Mesenchymal stem cell (in vitro differentiated cells and primary cell): ENCODE results near the gene NR1H2.

ENCODE experiments used
- DNase-seq: peaks from one replicate; pipeline ENCODE4 v3.0.0-alpha.2; 2013
- H2AFZ ChIP-seq: one replicate; pipeline ENCODE4 v1.6.1; 2013; ENCODE audit warnings: low read depth, mild to moderate bottlenecking, control low read depth, inconsistent platforms, low read length, moderate library complexity
- H2AK5ac ChIP-seq: 2 replicates; pipeline ENCODE4 v1.6.1; 2013; ENCODE audit warnings: low read length, moderate library complexity, mild to moderate bottlenecking, inconsistent platforms; ENCODE audit not compliant: severe bottlenecking
- H2BK120ac ChIP-seq: one replicate; pipeline ENCODE4 v1.6.1; 2013; ENCODE audit warnings: low read depth, mild to moderate bottlenecking, inconsistent platforms, low read length, moderate library complexity
- H2BK12ac ChIP-seq, 2 experiments: one replicate each; pipeline ENCODE4 v1.6.1; 2013; ENCODE audit warnings: inconsistent platforms in 2 of 2, low read length in 2 of 2, mild to moderate bottlenecking in 2 of 2, moderate library complexity in 2 of 2, control low read depth in 1 of 2
- H2BK15ac ChIP-seq: one replicate; pipeline ENCODE4 v1.6.1; 2013; ENCODE audit warnings: mild to moderate bottlenecking, low read depth, inconsistent platforms; ENCODE audit not compliant: poor library complexity, severe bottlenecking
- H2BK5ac ChIP-seq: 2 replicates; pipeline ENCODE4 v1.6.1; 2013; ENCODE audit warnings: low read depth, mild to moderate bottlenecking, low read length, control low read depth, inconsistent platforms; ENCODE audit not compliant: poor library complexity, severe bottlenecking
- H3K14ac ChIP-seq, 2 experiments: one replicate each; pipeline ENCODE4 v1.6.1; 2013; ENCODE audit warnings: inconsistent platforms in 2 of 2, low read length in 2 of 2, control low read depth in 1 of 2, mild to moderate bottlenecking in 1 of 2, moderate library complexity in 1 of 2
- H3K18ac ChIP-seq, 2 experiments: one replicate each; pipeline ENCODE4 v1.6.1; 2013; ENCODE audit warnings: inconsistent platforms in 2 of 2, low read length in 2 of 2, control low read depth in 1 of 2, low read depth in 1 of 2, mild to moderate bottlenecking in 1 of 2
- H3K23ac ChIP-seq, 2 experiments: one replicate each; pipeline ENCODE4 v1.6.1; 2013; ENCODE audit warnings: inconsistent platforms in 2 of 2, low read length in 2 of 2, mild to moderate bottlenecking in 2 of 2, moderate library complexity in 2 of 2, control low read depth in 1 of 2
- H3K27ac ChIP-seq: 2 replicates; pipeline ENCODE4 v1.5.1; 2013; ENCODE audit warnings: mild to moderate bottlenecking, moderate library complexity, low read length, control low read depth, inconsistent platforms; ENCODE audit not compliant: poor library complexity, severe bottlenecking
- H3K27me3 ChIP-seq, 2 experiments: 2 replicates each; pipeline versions ENCODE4 v1.6.1 to v1.7.0; 2013; ENCODE audit warnings: low read length in 2 of 2, mild to moderate bottlenecking in 2 of 2, moderate library complexity in 2 of 2, control low read depth in 1 of 2, inconsistent platforms in 1 of 2; ENCODE audit not compliant: control insufficient read depth in 1 of 2, insufficient read depth in 1 of 2
- H3K36me3 ChIP-seq, 2 experiments: 2 replicates each; pipeline versions ENCODE4 v1.6.1 to v1.7.0; 2013; ENCODE audit warnings: low read length in 2 of 2, control low read depth in 1 of 2, inconsistent platforms in 1 of 2, low read depth in 1 of 2, mild to moderate bottlenecking in 1 of 2; ENCODE audit not compliant: insufficient read depth in 2 of 2, control insufficient read depth in 1 of 2
- H3K4ac ChIP-seq, 2 experiments: one replicate each; pipeline ENCODE4 v1.6.1; 2013; ENCODE audit warnings: inconsistent platforms in 2 of 2, low read length in 2 of 2, mild to moderate bottlenecking in 2 of 2, moderate library complexity in 2 of 2, control low read depth in 1 of 2, low read depth in 1 of 2
- H3K4me1 ChIP-seq: 2 replicates; pipeline ENCODE4 v1.6.1; 2013; ENCODE audit warnings: low read depth, low read length, control low read depth; ENCODE audit not compliant: control insufficient read depth, insufficient read depth
- H3K4me2 ChIP-seq: 2 replicates; pipeline ENCODE4 v1.6.1; 2013; ENCODE audit warnings: low read length, mild to moderate bottlenecking, inconsistent platforms; ENCODE audit not compliant: poor library complexity, severe bottlenecking
- H3K4me3 ChIP-seq, 2 experiments: 2 replicates each; pipeline versions ENCODE4 v1.5.1 to v1.7.0; 2013; ENCODE audit warnings: low read length in 2 of 2, mild to moderate bottlenecking in 2 of 2, control low read depth in 1 of 2, low read depth in 1 of 2; ENCODE audit not compliant: insufficient read depth in 1 of 2
- H3K79me1 ChIP-seq: replicated peaks from 2 replicates; pipeline ENCODE4 v1.6.1; 2013; ENCODE audit warnings: mild to moderate bottlenecking, control low read depth, low read length, inconsistent platforms; ENCODE audit not compliant: poor library complexity, severe bottlenecking
- H3K9ac ChIP-seq: 2 replicates; pipeline ENCODE4 v1.7.0; 2013; ENCODE audit warnings: mild to moderate bottlenecking, low read length, moderate library complexity
- H3K9me3 ChIP-seq: 2 replicates; pipeline ENCODE4 v1.7.0; 2013; ENCODE audit warnings: mild to moderate bottlenecking, low read length; ENCODE audit not compliant: control insufficient read depth
- H4K8ac ChIP-seq: one replicate; pipeline ENCODE4 v1.6.1; 2013; ENCODE audit warnings: inconsistent platforms, mild to moderate bottlenecking, low read length, moderate library complexity
- H4K91ac ChIP-seq: one replicate; pipeline ENCODE4 v1.6.1; 2013; ENCODE audit warnings: mild to moderate bottlenecking, low read length, inconsistent platforms
- WGBS: methylation state at CpG from one replicate; pipeline ENCODE4 v1.1.7; 2013; ENCODE audit warnings: mixed read lengths; 5-methylcytosine and 5-hydroxymethylcytosine counted together

Gene NR1H2

DNA sequence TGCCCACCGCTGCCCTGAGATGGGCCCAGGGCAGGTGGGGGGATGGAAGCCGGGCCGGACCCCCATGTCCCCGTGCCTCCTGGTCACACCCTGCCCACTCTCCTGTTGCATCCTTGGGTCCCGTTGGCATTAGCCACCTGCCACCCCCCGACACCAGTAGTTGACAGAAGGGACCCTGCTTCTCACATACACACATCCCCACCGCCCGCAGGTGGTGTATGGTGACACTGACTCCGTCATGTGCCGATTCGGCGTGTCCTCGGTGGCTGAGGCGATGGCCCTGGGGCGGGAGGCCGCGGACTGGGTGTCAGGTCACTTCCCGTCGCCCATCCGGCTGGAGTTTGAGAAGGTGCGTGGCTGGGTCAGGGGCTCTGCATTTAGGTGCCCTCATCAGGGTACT is 37.3 kb downstream of the NR1H2 start:
- no peak overlapping the region for H3K9ac ChIP-seq
- no peak overlapping the region for H3K14ac ChIP-seq
- no peak overlapping the region for H2AK5ac ChIP-seq
- peaks cover 8 to 9% of the 10 kb centered on the region in 2 experiments for H3K27me3 ChIP-seq
- peaks cover 4% of the 10 kb centered on the region for H3K4me1 ChIP-seq
- H3K4me3 ChIP-seq: no peak overlapping the region
- H3K9me3 ChIP-seq: no peaks in the 10 kb centered on the region
- H3K23ac ChIP-seq: no peak overlapping the region
- no peak overlapping the region for H4K8ac ChIP-seq
- no peak overlapping the region for H2BK5ac ChIP-seq
- peaks cover 6 to 58% of the 10 kb centered on the region in 2 experiments for H3K36me3 ChIP-seq
- DNase-seq: no peak
- WGBS: 97% methylated on average over 21 of the region's 21 CpGs
- H3K18ac ChIP-seq: no peak overlapping the region
- H2BK120ac ChIP-seq: no peak overlapping the region
- no peak overlapping the region for H3K4me2 ChIP-seq
- H3K27ac ChIP-seq: no peak overlapping the region
- no peak overlapping the region for H2AFZ ChIP-seq
- H2BK15ac ChIP-seq: no peak overlapping the region
- H3K79me1 ChIP-seq: no peaks in the 10 kb centered on the region
- no peak overlapping the region for H4K91ac ChIP-seq
- H3K4ac ChIP-seq: no peak overlapping the region
- H2BK12ac ChIP-seq: no peak overlapping the region

GRCh38 chr19:50414864-50415660 is 38.8 kb downstream of the NR1H2 start:
- no peak overlapping the region for H2BK120ac ChIP-seq

GRCh38 chr19:50415661-50416033 is 39.4 kb downstream of the NR1H2 start:
- Histone ChIP-seq H2BK5ac (no peak overlapping the region), H3K4ac (no peak overlapping the region), H3K18ac (no peak overlapping the region), H3K9me3 (no peaks in the 10 kb centered on the region), H2BK120ac (no peak overlapping the region), H3K79me1 (no peaks in the 10 kb centered on the region), H3K36me3 (peaks cover 0 to 39% of the 10 kb centered on the region in 2 experiments), H2AFZ (no peak overlapping the region), H3K14ac (no peak overlapping the region), H4K8ac (no peak overlapping the region), H3K4me2 (no peak overlapping the region), H2BK12ac (no peak overlapping the region), H3K27me3 (peaks cover 23 to 28% of the 10 kb centered on the region in 2 experiments), H3K4me1 (peaks cover 13% of the 10 kb centered on the region), H2AK5ac (no peak overlapping the region), H3K9ac (no peak overlapping the region), H3K4me3 (no peak overlapping the region), H2BK15ac (no peak overlapping the region), H3K27ac (no peak overlapping the region), H3K23ac (no peak overlapping the region), H4K91ac (no peak overlapping the region)
- WGBS: 96% methylated on average over 19 of the region's 22 CpGs
- no peak for DNase-seq

More at GRCh38 chr19:50414864-50415660, 38.8 kb downstream of the NR1H2 start:
- DNase-seq: peak; percentile 61
- Histone ChIP-seq H3K9ac (no peak overlapping the region), H3K14ac (no peak overlapping the region), H3K36me3 (peaks cover 3 to 43% of the 10 kb centered on the region in 2 experiments), H3K4me2 (no peak overlapping the region), H2BK12ac (peak overlapping the region in 1 of 2 experiments; percentile 22), H3K4me1 (peaks cover 13% of the 10 kb centered on the region), H2AFZ (no peak overlapping the region), H3K18ac (no peak overlapping the region), H3K4me3 (no peak overlapping the region), H2BK15ac (no peak overlapping the region), H3K4ac (no peak overlapping the region), H3K27me3 (peaks cover 23 to 24% of the 10 kb centered on the region in 2 experiments), H4K8ac (peak overlapping the region; percentile 42), H2BK5ac (no peak overlapping the region), H3K79me1 (no peaks in the 10 kb centered on the region), H4K91ac (no peak overlapping the region), H2AK5ac (no peak overlapping the region), H3K23ac (no peak overlapping the region), H3K9me3 (no peaks in the 10 kb centered on the region), H3K27ac (no peak overlapping the region)
- WGBS: 65% methylated on average over 36 of the region's 37 CpGs

DNA sequence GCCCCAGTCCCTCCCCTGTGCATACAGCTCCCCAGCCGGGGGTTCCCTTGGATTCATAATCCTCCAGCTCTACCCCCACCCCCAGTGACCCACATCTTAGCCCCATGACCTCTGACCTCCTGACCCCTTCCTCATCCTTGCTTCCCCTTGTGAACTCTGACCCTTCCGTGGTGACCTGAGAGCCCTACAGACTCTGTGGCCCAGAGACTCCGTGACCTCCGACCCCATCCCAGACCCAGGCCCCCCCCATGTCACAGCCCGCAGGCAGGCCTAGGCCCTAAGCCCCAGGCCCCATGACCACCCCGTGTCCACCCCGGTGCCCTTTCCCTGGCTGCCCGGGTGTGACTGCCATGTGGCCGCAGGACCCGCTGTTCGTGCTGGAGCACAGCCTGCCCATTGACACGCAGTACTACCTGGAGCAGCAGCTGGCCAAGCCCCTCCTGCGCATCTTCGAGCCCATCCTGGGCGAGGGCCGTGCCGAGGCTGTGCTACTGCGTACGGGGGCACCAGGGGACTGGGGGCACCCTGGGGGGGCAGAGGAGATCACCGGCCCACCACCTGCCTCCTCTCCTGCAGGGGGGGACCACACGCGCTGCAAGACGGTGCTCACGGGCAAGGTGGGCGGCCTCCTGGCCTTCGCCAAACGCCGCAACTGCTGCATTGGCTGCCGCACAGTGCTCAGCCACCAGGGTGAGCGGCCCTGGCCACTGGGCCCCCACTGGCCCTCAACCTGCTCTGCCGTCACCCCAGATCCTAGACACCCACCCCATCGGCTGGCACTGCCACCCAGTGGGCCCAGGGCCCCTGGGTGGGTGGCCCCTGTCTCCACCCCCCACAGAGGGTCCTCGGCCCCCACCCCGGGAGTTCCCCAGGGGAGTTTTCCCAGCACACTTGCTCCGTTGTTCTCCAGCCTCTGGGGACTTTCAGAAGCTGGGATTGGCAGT is 40.0 kb downstream of the NR1H2 start:
- Histone ChIP-seq H3K4me1 (peaks cover 13% of the 10 kb centered on the region), H3K27ac (no peak overlapping the region), H4K91ac (no peak overlapping the region), H3K4me2 (no peak overlapping the region), H2BK5ac (no peak overlapping the region), H2BK120ac (no peak overlapping the region), H3K36me3 (peaks cover 0 to 36% of the 10 kb centered on the region in 2 experiments), H2AK5ac (no peak overlapping the region), H3K18ac (no peak overlapping the region), H4K8ac (no peak overlapping the region), H3K79me1 (no peaks in the 10 kb centered on the region), H3K27me3 (peaks cover 23 to 28% of the 10 kb centered on the region in 2 experiments), H3K9me3 (peaks cover 2% of the 10 kb centered on the region), H3K14ac (no peak overlapping the region), H2BK15ac (no peak overlapping the region), H3K23ac (no peak overlapping the region), H3K9ac (no peak overlapping the region), H3K4ac (no peak overlapping the region), H2BK12ac (no peak overlapping the region), H3K4me3 (no peak overlapping the region), H2AFZ (no peak overlapping the region)
- WGBS: 91% methylated on average over 34 of the region's 35 CpGs
- no peak for DNase-seq
